ENCODE results near the gene MTHFR. TPM values are rescaled to one million over a fixed set of nuclear protein-coding genes. Genes with fewer than 3 reads are reported as not detected.
"Not testable (repeated sequence)": the region's sequence is repeated elsewhere in the genome, so short reads cannot be mapped to it uniquely, and the experiment has no call there.

Gene MTHFR
- polyA plus RNA-seq, 1 donor = 17.1 TPM

- Histone ChIP-seq H3K36me3 (ENCODE audit: control insufficient read depth, insufficient read depth, low read length) (peaks cover 20% of the 10 kb centered on the region), H3K4me3 (ENCODE audit: low read length) (peak overlapping the region; percentile 83), H3K27me3 (ENCODE audit: control insufficient read depth, insufficient read depth, low read length) (no peaks in the 10 kb centered on the region), H3K27ac (ENCODE audit: low read length) (peak overlapping the region; percentile 97), H3K4me1 (ENCODE audit: control insufficient read depth, insufficient read depth, low read length) (peaks cover 43% of the 10 kb centered on the region), H3K9me3 (ENCODE audit: control insufficient read depth, low read depth, low read length) (no peaks in the 10 kb centered on the region)
- peak in 1 of 2 donors; percentile 68 for DNase-seq
- no CpG with 5 or more reads among the region's 20 CpGs for WGBS (ENCODE audit: insufficient coverage, low lambda C conversion rate)
These were observed 658 bp upstream of the MTHFR start for GRCh38 chr1:11806307-11806936.

GRCh38 chr1:11804666-11805421 lies 920 bp downstream of the MTHFR start:
- Histone ChIP-seq H3K4me1 (ENCODE audit: control insufficient read depth, insufficient read depth, low read length) (peaks cover 43% of the 10 kb centered on the region), H3K36me3 (ENCODE audit: control insufficient read depth, insufficient read depth, low read length) (peaks cover 28% of the 10 kb centered on the region), H3K27ac (ENCODE audit: low read length) (peak overlapping the region; percentile 97), H3K4me3 (ENCODE audit: low read length) (peak overlapping the region; percentile 83), H3K9me3 (ENCODE audit: control insufficient read depth, low read depth, low read length) (no peaks in the 10 kb centered on the region), H3K27me3 (ENCODE audit: control insufficient read depth, insufficient read depth, low read length) (no peaks in the 10 kb centered on the region)
- WGBS (ENCODE audit: insufficient coverage, low lambda C conversion rate) = no CpG with 5 or more reads among the region's 17 CpGs
- DNase-seq = peak in 1 of 2 donors; percentile 73

GRCh38 chr1:11803924-11804665 lies 1.7 kb downstream of the MTHFR start:
- Histone ChIP-seq H3K27ac (ENCODE audit: low read length) (peak overlapping the region; percentile 97), H3K4me3 (ENCODE audit: low read length) (peak overlapping the region; percentile 83), H3K36me3 (ENCODE audit: control insufficient read depth, insufficient read depth, low read length) (peaks cover 30% of the 10 kb centered on the region), H3K4me1 (ENCODE audit: control insufficient read depth, insufficient read depth, low read length) (peaks cover 43% of the 10 kb centered on the region)
- H3K9me3 ChIP-seq (ENCODE audit: control insufficient read depth, low read depth, low read length); H3K27me3 ChIP-seq (ENCODE audit: control insufficient read depth, insufficient read depth, low read length); DNase-seq: not testable (repeated sequence)
- no CpG with 5 or more reads among the region's 9 CpGs for WGBS (ENCODE audit: insufficient coverage, low lambda C conversion rate)

- DNase-seq = peak; percentile 81 to 89
These were observed 2.5 kb downstream of the MTHFR start for GRCh38 chr1:11802973-11803885.

GRCh38 chr1:11802616-11802972 lies 3.2 kb downstream of the MTHFR start:
- Histone ChIP-seq H3K36me3 (ENCODE audit: control insufficient read depth, insufficient read depth, low read length) (peaks cover 23% of the 10 kb centered on the region), H3K4me3 (ENCODE audit: low read length) (peak overlapping the region; percentile 46), H3K4me1 (ENCODE audit: control insufficient read depth, insufficient read depth, low read length) (peaks cover 38% of the 10 kb centered on the region), H3K27ac (ENCODE audit: low read length) (peak overlapping the region; percentile 84), H3K9me3 (ENCODE audit: control insufficient read depth, low read depth, low read length) (no peaks in the 10 kb centered on the region), H3K27me3 (ENCODE audit: control insufficient read depth, insufficient read depth, low read length) (no peaks in the 10 kb centered on the region)
- WGBS (ENCODE audit: insufficient coverage, low lambda C conversion rate) = no CpG with 5 or more reads among the region's 6 CpGs
- DNase-seq = peak in 1 of 2 donors; percentile 50

More at GRCh38 chr1:11802973-11803885, 2.5 kb downstream of the MTHFR start:
- no CpG with 5 or more reads among the region's 28 CpGs for WGBS (ENCODE audit: insufficient coverage, low lambda C conversion rate)
- peaks cover 27% of the 10 kb centered on the region for H3K36me3 ChIP-seq (ENCODE audit: control insufficient read depth, insufficient read depth, low read length)
- H3K4me1 ChIP-seq (ENCODE audit: control insufficient read depth, insufficient read depth, low read length) = peaks cover 43% of the 10 kb centered on the region
- H3K9me3 ChIP-seq (ENCODE audit: control insufficient read depth, low read depth, low read length) = no peaks in the 10 kb centered on the region
- H3K27me3 ChIP-seq (ENCODE audit: control insufficient read depth, insufficient read depth, low read length) = no peaks in the 10 kb centered on the region
- H3K4me3 ChIP-seq (ENCODE audit: low read length) = peak overlapping the region; percentile 46
- peak overlapping the region; percentile 84 for H3K27ac ChIP-seq (ENCODE audit: low read length)

GRCh38 chr1:11800756-11801433 lies 4.9 kb downstream of the MTHFR start:
- WGBS (ENCODE audit: insufficient coverage, low lambda C conversion rate) = no CpG with 5 or more reads among the region's 21 CpGs
- Histone ChIP-seq H3K27me3 (ENCODE audit: control insufficient read depth, insufficient read depth, low read length) (no peaks in the 10 kb centered on the region), H3K36me3 (ENCODE audit: control insufficient read depth, insufficient read depth, low read length) (peaks cover 31% of the 10 kb centered on the region), H3K9me3 (ENCODE audit: control insufficient read depth, low read depth, low read length) (no peaks in the 10 kb centered on the region), H3K4me3 (ENCODE audit: low read length) (no peak overlapping the region), H3K27ac (ENCODE audit: low read length) (no peak overlapping the region), H3K4me1 (ENCODE audit: control insufficient read depth, insufficient read depth, low read length) (peaks cover 30% of the 10 kb centered on the region)
- DNase-seq = no peak

GRCh38 chr1:11800391-11800755 lies 5.4 kb downstream of the MTHFR start:
- H3K9me3 ChIP-seq (ENCODE audit: control insufficient read depth, low read depth, low read length) = no peaks in the 10 kb centered on the region
- no peak for DNase-seq
- no peak overlapping the region for H3K4me3 ChIP-seq (ENCODE audit: low read length)
- no peaks in the 10 kb centered on the region for H3K27me3 ChIP-seq (ENCODE audit: control insufficient read depth, insufficient read depth, low read length)
- WGBS (ENCODE audit: insufficient coverage, low lambda C conversion rate) = no CpG with 5 or more reads among the region's 8 CpGs
- H3K4me1 ChIP-seq (ENCODE audit: control insufficient read depth, insufficient read depth, low read length) = peaks cover 30% of the 10 kb centered on the region
- H3K36me3 ChIP-seq (ENCODE audit: control insufficient read depth, insufficient read depth, low read length) = peaks cover 36% of the 10 kb centered on the region
- H3K27ac ChIP-seq (ENCODE audit: low read length) = no peak overlapping the region

GRCh38 chr1:11799896-11800295 lies 5.9 kb downstream of the MTHFR start:
- peaks cover 41% of the 10 kb centered on the region for H3K36me3 ChIP-seq (ENCODE audit: control insufficient read depth, insufficient read depth, low read length)
- no peak overlapping the region for H3K27ac ChIP-seq (ENCODE audit: low read length)
- H3K4me3 ChIP-seq (ENCODE audit: low read length) = no peak overlapping the region
- no peak for DNase-seq
- WGBS (ENCODE audit: insufficient coverage, low lambda C conversion rate) = no CpG with 5 or more reads among the region's 9 CpGs
- H3K27me3 ChIP-seq (ENCODE audit: control insufficient read depth, insufficient read depth, low read length) = no peaks in the 10 kb centered on the region
- H3K4me1 ChIP-seq (ENCODE audit: control insufficient read depth, insufficient read depth, low read length) = peaks cover 27% of the 10 kb centered on the region
- no peaks in the 10 kb centered on the region for H3K9me3 ChIP-seq (ENCODE audit: control insufficient read depth, low read depth, low read length)

GRCh38 chr1:11799099-11799498 lies 6.7 kb downstream of the MTHFR start:
- no peak overlapping the region for H3K27ac ChIP-seq (ENCODE audit: low read length)
- DNase-seq = no peak
- WGBS (ENCODE audit: insufficient coverage, low lambda C conversion rate) = no CpG with 5 or more reads among the region's 5 CpGs
- peaks cover 49% of the 10 kb centered on the region for H3K36me3 ChIP-seq (ENCODE audit: control insufficient read depth, insufficient read depth, low read length)
- no peaks in the 10 kb centered on the region for H3K27me3 ChIP-seq (ENCODE audit: control insufficient read depth, insufficient read depth, low read length)
- peaks cover 20% of the 10 kb centered on the region for H3K4me1 ChIP-seq (ENCODE audit: control insufficient read depth, insufficient read depth, low read length)
- no peak overlapping the region for H3K4me3 ChIP-seq (ENCODE audit: low read length)
- no peaks in the 10 kb centered on the region for H3K9me3 ChIP-seq (ENCODE audit: control insufficient read depth, low read depth, low read length)

All from large intestine (tissue), 3 donors.